Fibroblast of peridontal ligament (primary cell): ENCODE data around the gene DYTN.

Experiments
- DNase-seq: peaks from one replicate; pipeline ENCODE4 v3.0.0-alpha.2; 2010; ENCODE audit errors: extremely low read depth

DYTN gene

DNA sequence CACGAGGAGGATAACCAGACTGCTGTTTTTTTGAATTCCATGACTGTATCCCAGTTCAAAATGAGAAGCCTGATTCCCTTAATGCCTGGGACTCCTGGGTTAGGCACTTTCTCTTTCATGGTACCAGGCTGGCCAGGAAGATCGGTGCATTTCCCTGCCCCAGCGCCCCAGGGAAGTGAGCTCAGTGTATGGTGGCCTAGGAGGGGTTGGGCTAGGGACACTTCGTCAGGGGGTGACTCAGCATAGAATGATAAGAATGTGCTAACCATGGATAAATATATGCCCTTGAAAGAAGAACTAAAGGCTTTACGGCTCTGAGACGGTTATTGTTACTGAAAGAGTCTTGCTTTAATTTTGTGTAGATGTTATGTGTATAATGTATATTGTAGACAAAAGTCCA is 103.4 kb downstream of the DYTN start:
- no peak for DNase-seq

GRCh38 chr2:206611736-206612135 is 106.5 kb downstream of the DYTN start:
- DNase-seq = no peak

DNA sequence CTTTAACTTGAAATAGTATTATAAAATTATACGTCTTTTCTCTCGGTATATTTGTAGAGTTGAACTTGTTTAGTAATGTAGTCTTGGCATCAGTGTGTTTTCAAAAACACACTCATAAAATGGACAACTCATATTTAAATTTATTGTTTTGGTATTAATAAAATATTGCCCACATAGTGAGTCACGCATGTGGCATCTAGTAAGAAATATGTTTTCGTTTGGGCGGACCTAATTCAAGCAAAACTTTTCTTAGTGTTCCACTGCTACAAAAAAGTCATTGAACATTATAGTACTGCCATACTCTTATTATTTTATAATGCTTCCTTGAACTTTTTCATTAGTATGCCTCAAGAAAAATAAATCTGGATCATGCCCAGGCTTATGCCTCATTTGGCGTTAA is 107.0 kb downstream of the DYTN start:
- no peak for DNase-seq

DNA sequence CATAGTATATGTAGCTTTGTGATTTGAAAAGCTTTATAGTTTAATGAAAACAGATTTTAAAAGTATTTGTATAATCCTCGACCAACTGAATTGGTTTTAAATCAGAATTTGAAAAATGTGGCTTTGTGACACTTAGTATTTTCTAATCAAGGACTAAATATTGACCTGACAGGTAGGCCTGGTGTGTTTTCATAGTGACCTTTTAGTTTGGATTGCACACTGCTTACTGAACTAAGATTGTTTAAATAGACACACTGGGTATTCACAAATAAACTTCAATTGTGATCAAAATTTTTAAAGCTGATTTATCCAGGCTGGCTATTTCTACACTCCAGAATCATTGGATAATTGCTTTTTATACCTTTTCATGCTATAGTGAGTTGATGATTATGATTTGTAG is 107.7 kb downstream of the DYTN start:
- DNase-seq = no peak

DNA sequence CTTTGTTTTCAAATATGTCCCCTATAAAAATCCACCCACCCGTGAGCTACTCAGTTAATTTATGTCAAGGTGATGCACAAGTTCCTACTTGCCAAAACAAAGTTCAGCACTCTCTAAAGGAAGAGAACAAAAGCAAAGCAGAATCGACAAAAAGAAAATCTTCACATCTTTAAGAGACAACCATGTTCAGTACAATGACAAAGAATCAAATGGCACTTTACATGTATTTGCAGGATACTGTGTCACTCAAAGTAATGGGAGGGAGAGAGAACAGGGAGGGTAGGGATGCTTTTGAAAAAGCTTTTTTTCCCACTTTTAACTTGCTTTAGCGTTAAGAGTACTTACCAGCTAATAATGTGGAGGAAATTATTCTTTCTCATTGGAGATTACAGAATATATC is 115.0 kb downstream of the DYTN start:
- DNase-seq = no peak
